Erythroblast (primary cell): ENCODE measurements around the gene MBOAT7.

Source experiments
- GATA1 ChIP-seq: IDR thresholded peaks from 2 replicates; pipeline ENCODE4 v1.6.1; 2011; ENCODE audit warnings: low read depth, mild to moderate bottlenecking, control low read depth, low read length, moderate library complexity
- POLR2A ChIP-seq: IDR thresholded peaks from 2 replicates; pipeline ENCODE4 v1.6.1; 2011; ENCODE audit warnings: mild to moderate bottlenecking, low read length

- TF ChIP-seq POLR2A (no peak), GATA1 (no peak)
These were observed 53.1 kb downstream of the MBOAT7 start for GRCh38 chr19:54136086-54136863.
